Neural cell (in vitro differentiated cells): ENCODE data around the gene ACAD9. TPM values are rescaled to one million over a fixed set of nuclear protein-coding genes. Genes with fewer than 3 reads are reported as not detected.

Source experiments
- H2AFZ ChIP-seq: fragments of 200-600, 300-800 bp; sonication (generic), shearing (Covaris generic); 2 replicates; pipeline ENCODE4 v1.6.0; 2014; ENCODE audit warnings: low read depth, mild to moderate bottlenecking, antibody characterized with exemption, low read length, moderate library complexity
- H3F3A ChIP-seq: fragments of 200-600 bp; shearing (Covaris generic); 2 replicates; pipeline ENCODE4 v1.6.1; 2016; ENCODE audit warnings: mild to moderate bottlenecking, moderate library complexity, mixed read lengths, antibody characterized with exemption, low read length; ENCODE audit not compliant: insufficient read depth, poor library complexity, severe bottlenecking
- H3K27ac ChIP-seq: fragments of 200-600, 300-800 bp; sonication (generic), shearing (Covaris generic); 2 replicates; pipeline ENCODE4 v1.5.1; 2014; ENCODE audit warnings: mild to moderate bottlenecking, low read length, moderate library complexity
- H3K27me3 ChIP-seq: fragments of 300-800, 200-600 bp; sonication (generic), shearing (Covaris generic); 2 replicates; pipeline ENCODE4 v1.6.0; 2014; ENCODE audit warnings: mild to moderate bottlenecking, low read depth, low read length, moderate library complexity; ENCODE audit not compliant: insufficient read depth
- H3K36me3 ChIP-seq: fragments of 300-800, 200-600 bp; sonication (generic), shearing (Covaris generic); 2 replicates; pipeline ENCODE4 v1.5.1; 2014; ENCODE audit warnings: mild to moderate bottlenecking, antibody characterized with exemption, low read length, moderate library complexity; ENCODE audit not compliant: insufficient read depth
- H3K4me2 ChIP-seq: fragments of 300-800, 200-600 bp; sonication (generic), shearing (Covaris generic); 2 replicates; pipeline ENCODE4 v1.6.0; 2014; ENCODE audit warnings: mild to moderate bottlenecking, low read length
- H3K4me3 ChIP-seq: fragments of 300-800, 200-600 bp; sonication (generic), shearing (Covaris generic); 2 replicates; pipeline ENCODE4 v1.5.1; 2014; ENCODE audit warnings: mild to moderate bottlenecking, low read length, moderate library complexity
- H3K79me2 ChIP-seq: fragments of 200-600 bp; shearing (Covaris generic); replicated peaks from 2 replicates; pipeline ENCODE4 v1.6.0; 2014; ENCODE audit warnings: mild to moderate bottlenecking, low read length, moderate library complexity; ENCODE audit not compliant: insufficient read depth
- H3K9ac ChIP-seq: fragments of 300-800, 200-600 bp; sonication (generic), shearing (Covaris generic); 2 replicates; pipeline ENCODE4 v1.6.1; 2016; ENCODE audit warnings: mild to moderate bottlenecking, low read length, mixed read lengths
- H3K9me2 ChIP-seq: fragments of 200-600 bp; shearing (Covaris generic); 2 replicates; pipeline ENCODE4 v1.6.1; 2016; ENCODE audit warnings: mild to moderate bottlenecking, low read length, mixed read lengths; ENCODE audit not compliant: insufficient read depth
- H3K9me3 ChIP-seq: fragments of 200-600, 300-800 bp; sonication (generic), shearing (Covaris generic); 2 replicates; pipeline ENCODE4 v1.6.1; 2016; ENCODE audit warnings: mild to moderate bottlenecking, mixed run types, low read length, moderate library complexity, mixed read lengths
- H4K20me1 ChIP-seq: fragments of 200-600 bp; shearing (Covaris generic); 2 replicates; pipeline ENCODE4 v1.6.1; 2016; ENCODE audit warnings: mild to moderate bottlenecking, mixed run types; ENCODE audit not compliant: insufficient read depth
- CTCF ChIP-seq: fragments of 450-650 bp; IDR thresholded peaks from 2 replicates; pipeline ENCODE4 v1.5.1; 2014; ENCODE audit warnings: antibody characterized with exemption, mild to moderate bottlenecking, moderate library complexity; ENCODE audit not compliant: poor library complexity, severe bottlenecking
- EP300 ChIP-seq: fragments of 450-650 bp; conservative IDR thresholded peaks from 2 replicates; pipeline ENCODE4 v1.6.1; 2014; ENCODE audit warnings: antibody characterized with exemption, mild to moderate bottlenecking, moderate library complexity; ENCODE audit not compliant: poor library complexity, severe bottlenecking
- EZH2 ChIP-seq: fragments of 200-600, 300-800 bp; shearing (Covaris generic), sonication (generic); IDR thresholded peaks from 2 replicates; pipeline ENCODE4 v1.6.1; 2014; ENCODE audit warnings: antibody characterized with exemption, low read length, borderline replicate concordance, mild to moderate bottlenecking; ENCODE audit not compliant: insufficient read depth, poor library complexity, severe bottlenecking
- MXI1 ChIP-seq: fragments of 450-650 bp; conservative IDR thresholded peaks from 2 replicates; pipeline ENCODE4 v1.6.1; 2014; ENCODE audit warnings: antibody characterized with exemption, mild to moderate bottlenecking; ENCODE audit not compliant: poor library complexity, severe bottlenecking
- POLR2AphosphoS5 ChIP-seq: IDR thresholded peaks from 2 replicates; pipeline ENCODE4 v1.6.1; 2012
- RAD21 ChIP-seq: fragments of 450-650 bp; conservative IDR thresholded peaks from 2 replicates; pipeline ENCODE4 v1.6.1; 2014; ENCODE audit warnings: antibody characterized with exemption, mild to moderate bottlenecking, moderate library complexity
- REST ChIP-seq: IDR thresholded peaks from 2 replicates; pipeline ENCODE4 v1.6.1; 2012; ENCODE audit warnings: borderline replicate concordance
- SMC3 ChIP-seq: fragments of 450-650 bp; conservative IDR thresholded peaks from 2 replicates; pipeline ENCODE4 v1.6.1; 2014; ENCODE audit warnings: antibody characterized with exemption, mild to moderate bottlenecking, moderate library complexity; ENCODE audit not compliant: poor library complexity
- TAF1 ChIP-seq: IDR thresholded peaks from 2 replicates; pipeline ENCODE4 v1.6.1; 2012; ENCODE audit warnings: low read depth
- polyA plus RNA-seq: library from polyadenylated mRNA; depleted of rRNA; stranded (reverse); fragments of >200 nt; gene quantifications from 2 replicates; pipeline ENCODE4 v1.2.3, GENCODE V29; 2014

Gene ACAD9
- polyA plus RNA-seq, 1 donor from 2014 or later: 33.5 TPM

- H3K9ac ChIP-seq: no peak overlapping the region
Measured at GRCh38 chr3:128903501-128903900, 24.1 kb downstream of the ACAD9 start.

GRCh38 chr3:128906031-128906803 lies 26.8 kb downstream of the ACAD9 start:
- H3K36me3 ChIP-seq: no peaks in the 10 kb centered on the region
- H3K9me2 ChIP-seq: no peaks in the 10 kb centered on the region
- no peak overlapping the region for H3K27ac ChIP-seq
- no peak overlapping the region for H3K4me3 ChIP-seq
- no peaks in the 10 kb centered on the region for H3K9me3 ChIP-seq
- no peak overlapping the region for H3K4me2 ChIP-seq
- no peaks in the 10 kb centered on the region for H3K27me3 ChIP-seq
- H2AFZ ChIP-seq: no peak overlapping the region
- no peak overlapping the region for H3K9ac ChIP-seq
- H3K79me2 ChIP-seq: no peaks in the 10 kb centered on the region
- H3F3A ChIP-seq: no peaks in the 10 kb centered on the region
- no peaks in the 10 kb centered on the region for H4K20me1 ChIP-seq
- TF ChIP-seq RAD21 (no peak), POLR2AphosphoS5 (no peak), EZH2 (no peak), MXI1 (no peak), REST (no peak), SMC3 (no peak), EP300 (no peak)

More at GRCh38 chr3:128903501-128903900, 24.1 kb downstream of the ACAD9 start:
- H3F3A ChIP-seq: no peaks in the 10 kb centered on the region
- no peaks in the 10 kb centered on the region for H4K20me1 ChIP-seq
- no peaks in the 10 kb centered on the region for H3K9me2 ChIP-seq
- H3K4me3 ChIP-seq: no peak overlapping the region
- no peaks in the 10 kb centered on the region for H3K9me3 ChIP-seq
- H2AFZ ChIP-seq: no peak overlapping the region
- no peaks in the 10 kb centered on the region for H3K79me2 ChIP-seq
- no peak overlapping the region for H3K27ac ChIP-seq
- no peak overlapping the region for H3K4me2 ChIP-seq
- no peaks in the 10 kb centered on the region for H3K27me3 ChIP-seq
- TF ChIP-seq SMC3 (no peak), POLR2AphosphoS5 (no peak), EZH2 (no peak), RAD21 (no peak), EP300 (no peak), MXI1 (no peak), CTCF (no peak), TAF1 (no peak), REST (no peak)
- no peaks in the 10 kb centered on the region for H3K36me3 ChIP-seq
